H9 (cell line): Measurements from ENCODE around the gene ITIH4. TPM values are rescaled to one million over a fixed set of nuclear protein-coding genes. Genes with fewer than 3 reads are reported as not detected.

Experiments used
- DNase-seq: peaks from one replicate; pipeline ENCODE4 v3.0.0-alpha.2; 2017
- H2AFZ ChIP-seq: one replicate; pipeline ENCODE4 v1.6.1; 2013; ENCODE audit warnings: mild to moderate bottlenecking, low read length, control low read depth, moderate library complexity
- H2AK5ac ChIP-seq: 2 replicates; pipeline ENCODE4 v1.6.1; 2013; ENCODE audit warnings: low read length, control low read depth, mixed read lengths; ENCODE audit not compliant: insufficient read length
- H2BK120ac ChIP-seq: one replicate; pipeline ENCODE4 v1.6.1; 2013; ENCODE audit warnings: low read depth, mild to moderate bottlenecking, low read length, control low read depth, inconsistent platforms; ENCODE audit not compliant: poor library complexity, severe bottlenecking
- H2BK12ac ChIP-seq: 2 replicates; pipeline ENCODE4 v1.6.1; 2013; ENCODE audit warnings: low read length, control low read depth, mixed read lengths, low read depth; ENCODE audit not compliant: insufficient read length
- H2BK15ac ChIP-seq: 2 replicates; pipeline ENCODE4 v1.6.1; 2013; ENCODE audit warnings: low read depth, low read length, control low read depth
- H2BK20ac ChIP-seq: one replicate; pipeline ENCODE4 v1.6.1; 2013; ENCODE audit warnings: low read depth, mild to moderate bottlenecking, low read length, control low read depth, inconsistent platforms; ENCODE audit not compliant: poor library complexity, severe bottlenecking
- H2BK5ac ChIP-seq: 2 replicates; pipeline ENCODE4 v1.6.1; 2013; ENCODE audit warnings: low read length, control low read depth, mixed read lengths; ENCODE audit not compliant: insufficient read length
- H3K14ac ChIP-seq: 2 replicates; pipeline ENCODE4 v1.6.1; 2013; ENCODE audit warnings: low read length, control low read depth; ENCODE audit not compliant: insufficient read depth
- H3K18ac ChIP-seq: 2 replicates; pipeline ENCODE4 v1.6.1; 2013; ENCODE audit warnings: low read depth, mild to moderate bottlenecking, mixed read lengths, low read length, control low read depth; ENCODE audit not compliant: insufficient read length
- H3K23ac ChIP-seq: 2 replicates; pipeline ENCODE4 v1.6.1; 2013; ENCODE audit warnings: low read length, control low read depth, mixed read lengths, low read depth; ENCODE audit not compliant: insufficient read length
- H3K23me2 ChIP-seq: 2 replicates; pipeline ENCODE4 v1.6.1; 2013; ENCODE audit warnings: low read depth, mild to moderate bottlenecking, mixed read lengths, low read length, control low read depth; ENCODE audit not compliant: insufficient read length, poor library complexity, severe bottlenecking
- H3K27ac ChIP-seq: 2 replicates; pipeline ENCODE4 v1.5.1; 2013; ENCODE audit warnings: low read length, control low read depth, mixed read lengths, low read depth; ENCODE audit not compliant: insufficient read length
- H3K27me3 ChIP-seq: 2 replicates; pipeline ENCODE4 v1.6.1; 2013; ENCODE audit warnings: low read length, control low read depth, inconsistent platforms; ENCODE audit not compliant: insufficient read depth
- H3K4ac ChIP-seq: 2 replicates; pipeline ENCODE4 v1.6.1; 2013; ENCODE audit warnings: low read depth, mild to moderate bottlenecking, control low read depth, inconsistent platforms, low read length, moderate library complexity
- H3K4me1 ChIP-seq: 2 replicates; pipeline ENCODE4 v1.6.1; 2013; ENCODE audit warnings: low read length, control low read depth, inconsistent platforms; ENCODE audit not compliant: insufficient read depth
- H3K4me2 ChIP-seq: 2 replicates; pipeline ENCODE4 v1.6.1; 2013; ENCODE audit warnings: low read length, control low read depth, mixed read lengths; ENCODE audit not compliant: insufficient read length, insufficient read depth
- H3K56ac ChIP-seq: 2 replicates; pipeline ENCODE4 v1.6.1; 2013; ENCODE audit warnings: low read depth, mild to moderate bottlenecking, mixed read lengths, low read length, control low read depth; ENCODE audit not compliant: insufficient read length
- H3K79me1 ChIP-seq: 2 replicates; pipeline ENCODE4 v1.6.1; 2013; ENCODE audit warnings: low read depth, mild to moderate bottlenecking, moderate library complexity, low read length, control low read depth, inconsistent platforms; ENCODE audit not compliant: insufficient read depth, poor library complexity, severe bottlenecking
- H3K79me2 ChIP-seq: 2 replicates; pipeline ENCODE4 v1.6.1; 2013; ENCODE audit warnings: low read length, control low read depth, inconsistent platforms; ENCODE audit not compliant: insufficient read depth
- H3K9ac ChIP-seq: 2 replicates; pipeline ENCODE4 v1.6.1; 2013; ENCODE audit warnings: low read length, control low read depth, mixed read lengths; ENCODE audit not compliant: insufficient read length; ENCODE audit errors: extremely low read depth
- H3K9me3 ChIP-seq: one replicate; pipeline ENCODE4 v1.6.1; 2013; ENCODE audit warnings: low read depth, low read length, inconsistent platforms; ENCODE audit not compliant: control insufficient read depth
- H3T11ph ChIP-seq: one replicate; pipeline ENCODE4 v1.6.1; 2013; ENCODE audit warnings: mild to moderate bottlenecking, low read length, control low read depth, inconsistent platforms
- H4K20me1 ChIP-seq: one replicate; pipeline ENCODE4 v1.6.1; 2013; ENCODE audit not compliant: control insufficient read depth, insufficient read length, insufficient read depth
- H4K5ac ChIP-seq: 2 replicates; pipeline ENCODE4 v1.6.1; 2013; ENCODE audit warnings: low read depth, mild to moderate bottlenecking, mixed read lengths, low read length, control low read depth; ENCODE audit not compliant: insufficient read length
- H4K8ac ChIP-seq: replicated peaks from 2 replicates; pipeline ENCODE4 v1.6.1; 2013; ENCODE audit warnings: low read length, control low read depth, mixed read lengths, low read depth; ENCODE audit not compliant: insufficient read length
- H4K91ac ChIP-seq: 2 replicates; pipeline ENCODE4 v1.6.1; 2013; ENCODE audit warnings: low read depth, mild to moderate bottlenecking, moderate library complexity, mixed read lengths, low read length, control low read depth; ENCODE audit not compliant: insufficient read length
- H3K27ac Mint-ChIP-seq, 3 experiments: 2 replicates in 2 of 3; 3 replicates in 1 of 3; pipeline ENCODE4 v1.8.0; 2020 to 2021; ENCODE audit warnings: mixed read lengths in 3 of 3, mild to moderate bottlenecking in 1 of 3, moderate library complexity in 1 of 3
- H3K27me3 Mint-ChIP-seq: 2 replicates; pipeline ENCODE4 v1.8.0; 2021; ENCODE audit warnings: low read depth, mild to moderate bottlenecking, moderate library complexity, mixed read lengths
- H3K36me3 Mint-ChIP-seq, 3 experiments: 2 replicates in 2 of 3; 3 replicates in 1 of 3; pipeline ENCODE4 v1.8.0; 2020 to 2021; ENCODE audit warnings: low read depth in 3 of 3, mixed read lengths in 3 of 3; ENCODE audit not compliant: insufficient read depth in 1 of 3
- H3K4me1 Mint-ChIP-seq, 2 experiments: 2 replicates each; pipeline ENCODE4 v1.8.0; 2020; ENCODE audit warnings: mixed read lengths in 2 of 2
- H3K4me3 Mint-ChIP-seq, 2 experiments: 2 replicates in 1 of 2; 3 replicates in 1 of 2; pipeline ENCODE4 v1.8.0; 2020 to 2021; ENCODE audit warnings: mild to moderate bottlenecking in 2 of 2, mixed read lengths in 2 of 2, moderate library complexity in 1 of 2
- H3K9me3 Mint-ChIP-seq, 2 experiments: 2 replicates in 1 of 2; 3 replicates in 1 of 2; pipeline ENCODE4 v1.8.0; 2020; ENCODE audit warnings: mild to moderate bottlenecking in 2 of 2, mixed read lengths in 2 of 2, moderate library complexity in 1 of 2
- WGBS: extraction: QIAGEN DNeasy Blood & Tissue Kit; methylation state at CpG from one replicate; pipeline ENCODE4 v1.1.7; 2013; ENCODE audit warnings: missing lambda C conversion rate, low lambda C conversion rate, mixed read lengths; ENCODE audit not compliant: insufficient read length; ENCODE audit errors: extremely low coverage; 5-methylcytosine and 5-hydroxymethylcytosine counted together
- total RNA-seq: library from RNA; stranded (reverse); gene quantifications from 2 replicates; pipeline ENCODE4 v1.2.1, GENCODE V29; 2021
- TF ChIP-seq, protein P1 (sequence below): fragments of 200-600 bp; sonication (generic); conservative IDR thresholded peaks from 3 replicates; pipeline ENCODE4 v1.8.0; 2021; ENCODE audit warnings: antibody characterized with exemption, mild to moderate bottlenecking

ITIH4 gene
- total RNA-seq, 1 experiment from 2014 or later = 3.0 TPM

GRCh38 chr3:52817860-52818259, 12.6 kb downstream of the ITIH4 start:
- TF ChIP-seq, protein P1, sequence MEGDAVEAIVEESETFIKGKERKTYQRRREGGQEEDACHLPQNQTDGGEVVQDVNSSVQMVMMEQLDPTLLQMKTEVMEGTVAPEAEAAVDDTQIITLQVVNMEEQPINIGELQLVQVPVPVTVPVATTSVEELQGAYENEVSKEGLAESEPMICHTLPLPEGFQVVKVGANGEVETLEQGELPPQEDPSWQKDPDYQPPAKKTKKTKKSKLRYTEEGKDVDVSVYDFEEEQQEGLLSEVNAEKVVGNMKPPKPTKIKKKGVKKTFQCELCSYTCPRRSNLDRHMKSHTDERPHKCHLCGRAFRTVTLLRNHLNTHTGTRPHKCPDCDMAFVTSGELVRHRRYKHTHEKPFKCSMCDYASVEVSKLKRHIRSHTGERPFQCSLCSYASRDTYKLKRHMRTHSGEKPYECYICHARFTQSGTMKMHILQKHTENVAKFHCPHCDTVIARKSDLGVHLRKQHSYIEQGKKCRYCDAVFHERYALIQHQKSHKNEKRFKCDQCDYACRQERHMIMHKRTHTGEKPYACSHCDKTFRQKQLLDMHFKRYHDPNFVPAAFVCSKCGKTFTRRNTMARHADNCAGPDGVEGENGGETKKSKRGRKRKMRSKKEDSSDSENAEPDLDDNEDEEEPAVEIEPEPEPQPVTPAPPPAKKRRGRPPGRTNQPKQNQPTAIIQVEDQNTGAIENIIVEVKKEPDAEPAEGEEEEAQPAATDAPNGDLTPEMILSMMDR = no peak
- Histone ChIP-seq H3K4ac (no peak overlapping the region), H3K27me3 (no peaks in the 10 kb centered on the region), H2BK120ac (no peak overlapping the region), H2AK5ac (no peak overlapping the region), H3K23me2 (no peaks in the 10 kb centered on the region), H3K56ac (no peak overlapping the region), H4K91ac (no peak overlapping the region), H2BK20ac (no peak overlapping the region), H3K18ac (no peak overlapping the region), H3K14ac (no peak overlapping the region; the same call in 1 of the 2 replicates), H2BK15ac (no peak overlapping the region), H3K23ac (no peak overlapping the region), H2AFZ (no peak overlapping the region), H3K9me3 (no peaks in the 10 kb centered on the region), H3T11ph (no peak overlapping the region), H3K4me2 (no peak overlapping the region), H4K20me1 (no peaks in the 10 kb centered on the region), H3K27ac (no peak overlapping the region), H2BK5ac (no peak overlapping the region), H3K9ac (no peak overlapping the region), H3K79me1 (no peaks in the 10 kb centered on the region), H3K79me2 (no peaks in the 10 kb centered on the region), H3K4me1 (0 out of 2 replicates have a peak, but pooled peaks cover 4% of the 10 kb centered on the region), H2BK12ac (no peak overlapping the region), H4K8ac (no peak overlapping the region), H4K5ac (no peak overlapping the region)
- H3K9me3 Mint-ChIP-seq = no peaks in the 10 kb centered on the region
- no CpG with 5 or more reads among the region's 7 CpGs for WGBS
- no peak for DNase-seq
- H3K27me3 Mint-ChIP-seq = peaks cover 2% of the 10 kb centered on the region; the same call in 1 of the 2 replicates
- H3K4me1 Mint-ChIP-seq = peaks cover 12 to 14% of the 10 kb centered on the region in 2 experiments
- no peak overlapping the region; a peak in 1 of 7 replicates for H3K27ac Mint-ChIP-seq
- no peak overlapping the region for H3K4me3 Mint-ChIP-seq
- H3K36me3 Mint-ChIP-seq = no peaks in the 10 kb centered on the region; a peak in 1 of 7 replicates
